ES-I3 (cell line): Measurements from ENCODE around the gene AMOT.

Source experiments
- H3K36me3 ChIP-seq: 2 replicates; pipeline ENCODE4 v1.6.1; 2013; ENCODE audit warnings: mild to moderate bottlenecking, low read length, control low read depth, moderate library complexity; ENCODE audit not compliant: insufficient read depth
- H3K4me1 ChIP-seq: 2 replicates; pipeline ENCODE4 v1.6.1; 2013; ENCODE audit warnings: mild to moderate bottlenecking, control low read depth, low read length; ENCODE audit not compliant: insufficient read depth
- H3K9ac ChIP-seq: 2 replicates; pipeline ENCODE4 v1.6.1; 2013; ENCODE audit warnings: low read depth, mild to moderate bottlenecking, low read length, moderate library complexity
- H3K9me3 ChIP-seq: 2 replicates; pipeline ENCODE4 v1.6.1; 2013; ENCODE audit warnings: mild to moderate bottlenecking, low read length, moderate library complexity; ENCODE audit not compliant: control insufficient read depth, insufficient read depth

AMOT gene

DNA sequence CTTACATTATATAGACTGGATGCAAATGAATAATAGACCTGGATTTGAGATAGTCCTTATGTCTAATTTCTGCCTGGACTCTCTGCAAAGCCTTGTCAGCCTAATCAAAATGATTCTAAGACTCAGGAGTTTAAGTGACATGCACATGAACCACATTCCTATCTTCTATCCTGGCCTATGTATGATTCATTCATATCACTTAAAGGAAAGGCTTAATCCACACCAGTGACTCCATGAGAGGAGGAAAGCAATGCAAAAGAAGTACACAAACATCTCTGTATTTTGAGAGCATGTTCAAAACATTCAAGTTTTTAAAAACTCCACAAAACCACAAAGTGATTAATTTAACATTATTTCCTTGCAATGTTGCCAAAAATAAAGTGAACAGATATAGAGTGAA, 14.6 kb downstream of the AMOT start:
- Histone ChIP-seq H3K36me3 (no peaks in the 10 kb centered on the region), H3K9ac (no peak overlapping the region), H3K4me1 (no peaks in the 10 kb centered on the region), H3K9me3 (no peaks in the 10 kb centered on the region)

DNA sequence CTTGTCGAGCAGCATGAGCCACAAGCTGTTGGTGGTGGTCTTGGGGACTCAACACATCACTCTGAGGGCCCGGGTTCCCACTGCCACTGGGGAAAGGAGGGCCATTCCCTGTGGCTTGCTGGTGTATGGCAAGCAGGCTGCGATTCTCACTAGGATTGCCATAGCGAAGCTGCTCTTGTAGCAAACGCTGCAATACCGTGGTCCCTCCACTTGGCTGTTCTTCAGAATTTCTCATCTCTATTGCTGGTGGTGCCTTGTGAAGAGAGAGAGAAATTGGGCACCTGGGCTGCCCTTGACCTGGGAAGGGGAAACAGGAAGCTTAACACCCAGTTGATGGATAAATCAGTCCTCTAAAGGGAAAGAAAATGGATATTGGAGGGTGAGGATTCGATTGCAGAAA, 17.7 kb downstream of the AMOT start:
- Histone ChIP-seq H3K9ac (no peak overlapping the region), H3K4me1 (peaks cover 17% of the 10 kb centered on the region), H3K9me3 (no peaks in the 10 kb centered on the region), H3K36me3 (no peaks in the 10 kb centered on the region)

DNA sequence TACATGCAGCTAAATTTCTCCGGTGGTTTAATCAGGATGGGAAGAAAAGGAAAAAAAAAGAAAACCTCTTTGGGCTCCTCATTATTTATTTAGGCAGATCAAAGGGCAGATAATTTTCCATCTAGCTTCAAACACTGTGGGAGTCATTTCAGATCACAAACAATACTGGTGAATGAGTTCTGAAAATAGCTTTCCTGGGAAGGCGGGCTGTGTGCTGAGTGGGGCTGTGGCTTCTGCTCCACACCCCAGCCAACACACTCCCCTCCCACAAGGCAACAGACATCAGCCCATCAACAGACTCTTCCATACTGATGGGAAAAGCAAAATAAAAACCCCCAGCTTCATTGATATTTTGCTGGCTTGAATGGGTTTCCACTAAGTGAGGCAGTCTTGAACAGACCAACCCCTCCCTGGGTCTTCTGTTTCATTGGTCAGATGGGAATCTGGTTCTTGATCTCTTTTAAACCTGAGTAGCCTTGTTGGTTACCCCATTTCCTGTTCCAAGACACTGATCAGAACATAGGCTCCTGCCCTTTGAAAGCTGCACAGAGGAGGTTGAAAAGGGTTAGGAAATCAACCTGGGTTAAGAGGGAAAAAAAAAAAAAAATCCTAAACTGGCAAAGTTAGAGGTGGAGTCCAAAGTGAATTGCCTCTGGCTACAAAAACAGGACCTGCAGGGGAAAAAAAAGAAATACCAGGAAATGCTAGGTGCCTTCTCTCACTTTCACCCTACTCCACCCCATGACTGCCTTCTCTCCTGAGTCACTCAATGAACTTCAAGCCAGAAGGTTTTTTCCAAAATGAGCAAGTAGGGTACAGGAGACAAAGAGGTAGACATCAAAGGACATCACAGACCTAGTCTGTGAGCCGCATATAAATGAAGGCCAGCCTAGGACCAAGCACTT, 20.0 kb downstream of the AMOT start:
- Histone ChIP-seq H3K9me3 (no peaks in the 10 kb centered on the region), H3K4me1 (peaks cover 17% of the 10 kb centered on the region), H3K9ac (no peak overlapping the region), H3K36me3 (no peaks in the 10 kb centered on the region)

DNA sequence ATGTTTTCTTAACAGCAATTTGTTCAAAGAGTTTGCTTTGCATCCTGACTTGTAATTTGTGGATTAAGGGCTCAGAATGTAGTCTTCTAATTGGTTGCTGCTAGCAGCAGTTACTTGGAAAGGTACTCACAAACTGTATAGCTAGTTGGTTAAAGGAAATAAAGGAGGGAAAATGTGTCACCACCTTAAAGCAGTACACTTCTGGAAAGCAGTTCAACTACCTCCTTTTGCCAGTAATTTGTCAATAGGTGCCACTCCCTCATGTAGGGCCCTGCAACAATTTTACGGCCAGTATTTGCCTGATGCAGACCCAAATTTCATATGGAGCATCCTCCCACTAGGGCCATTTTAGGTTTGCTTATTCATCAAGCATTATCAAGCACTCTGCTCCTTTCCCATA, 20.8 kb downstream of the AMOT start:
- H3K9ac ChIP-seq: no peak overlapping the region
- H3K9me3 ChIP-seq: no peaks in the 10 kb centered on the region
- no peaks in the 10 kb centered on the region for H3K36me3 ChIP-seq
- H3K4me1 ChIP-seq: peaks cover 17% of the 10 kb centered on the region

DNA sequence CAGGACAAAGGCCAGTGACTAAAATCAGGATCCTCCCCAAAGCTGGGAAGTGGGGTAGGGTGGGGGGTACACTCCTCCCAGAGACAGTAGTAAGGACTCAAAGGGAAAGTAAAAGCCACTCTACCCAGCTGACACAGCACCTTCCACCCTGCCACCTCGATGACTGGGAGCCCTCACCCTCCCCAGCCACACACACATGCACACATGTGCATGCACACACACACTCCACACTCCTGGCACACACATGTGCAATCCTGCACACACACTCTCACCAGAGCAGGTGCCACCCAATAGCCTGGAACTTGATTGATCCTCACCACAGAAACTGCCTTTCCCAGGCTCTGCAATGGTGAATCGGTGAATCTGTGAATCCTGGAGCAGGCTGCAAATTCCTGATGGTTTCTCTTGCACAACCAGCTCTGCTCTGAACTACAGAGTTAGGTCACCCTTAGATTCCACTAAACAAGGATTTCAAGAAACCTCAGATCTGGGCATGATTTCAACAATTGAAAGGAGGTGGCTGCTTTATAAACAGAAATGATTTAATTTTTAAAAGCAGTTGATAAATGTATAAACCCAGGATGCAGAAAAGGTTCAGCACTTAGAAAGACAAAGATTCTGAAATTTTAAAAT, 21.5 kb downstream of the AMOT start:
- Histone ChIP-seq H3K9ac (no peak overlapping the region), H3K36me3 (no peaks in the 10 kb centered on the region), H3K4me1 (peaks cover 17% of the 10 kb centered on the region), H3K9me3 (no peaks in the 10 kb centered on the region)

DNA sequence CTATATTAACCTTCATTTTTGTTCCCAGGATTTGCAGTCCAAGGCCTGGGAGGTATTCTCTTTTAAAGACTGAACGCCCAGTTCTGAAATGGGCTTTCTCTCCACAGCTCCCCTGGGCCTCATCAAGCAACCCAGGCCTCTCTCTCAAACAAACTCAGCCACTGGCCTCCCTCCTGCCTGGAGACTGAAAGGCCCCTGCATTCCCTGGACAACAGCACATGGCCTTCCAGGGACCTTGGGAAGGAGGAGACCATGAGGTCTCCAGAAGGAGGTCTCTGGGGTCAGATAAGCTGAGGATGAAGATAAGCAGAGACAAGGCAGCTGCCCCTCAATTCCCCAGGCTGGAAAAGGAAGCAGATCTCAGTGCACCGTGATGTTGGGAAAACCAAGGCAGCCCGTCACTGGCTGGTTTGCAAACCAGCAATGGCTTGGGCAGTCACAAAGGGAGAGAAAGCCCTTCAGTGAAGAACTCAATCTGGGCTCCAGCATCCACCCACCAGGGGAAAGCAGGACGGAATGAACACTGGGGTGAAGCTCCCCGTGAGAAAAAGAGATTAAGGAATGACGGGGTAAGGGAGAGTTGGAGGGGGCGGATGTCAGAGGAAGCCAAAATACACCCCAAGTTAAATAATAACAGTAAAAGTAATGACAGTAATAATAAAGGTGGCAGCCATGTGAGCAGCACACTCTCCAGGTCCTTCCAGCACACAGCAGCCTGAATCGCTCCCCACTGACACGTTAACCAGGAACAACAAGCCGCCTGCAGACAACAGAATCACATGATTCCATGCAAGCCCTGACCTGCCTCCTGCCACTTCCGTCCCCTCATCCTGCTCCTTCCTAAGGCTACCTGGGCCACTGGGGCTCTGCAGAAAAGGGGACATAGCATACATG, 22.3 kb downstream of the AMOT start:
- H3K9ac ChIP-seq: no peak overlapping the region
- H3K4me1 ChIP-seq: peaks cover 17% of the 10 kb centered on the region
- no peaks in the 10 kb centered on the region for H3K9me3 ChIP-seq
- no peaks in the 10 kb centered on the region for H3K36me3 ChIP-seq

- Histone ChIP-seq H3K9me3 (no peaks in the 10 kb centered on the region), H3K9ac (no peak overlapping the region), H3K36me3 (no peaks in the 10 kb centered on the region), H3K4me1 (peaks cover 17% of the 10 kb centered on the region)
These were observed 23.7 kb downstream of the AMOT start for GRCh38 chrX:112816908-112817307.

DNA sequence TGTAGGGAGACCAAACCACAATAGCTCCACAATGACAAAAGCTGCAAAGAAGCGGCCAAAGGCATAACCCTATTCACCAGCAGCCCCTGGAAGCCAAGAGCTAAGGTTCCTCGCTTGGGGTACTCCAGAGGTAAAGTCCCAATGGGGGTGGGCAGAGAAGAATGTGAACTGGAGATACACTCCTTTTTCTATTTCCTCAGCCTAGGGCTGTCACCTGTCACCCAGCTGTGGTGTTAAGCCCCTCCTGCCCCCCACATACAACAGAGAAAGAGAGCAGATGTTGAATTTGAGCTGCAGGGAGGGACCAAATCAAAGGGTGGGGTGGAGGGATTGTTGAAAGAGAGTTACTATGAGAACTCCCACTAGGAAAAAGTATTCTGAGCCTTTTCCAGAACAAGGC, 26.1 kb downstream of the AMOT start:
- Histone ChIP-seq H3K9me3 (no peaks in the 10 kb centered on the region), H3K4me1 (peaks cover 15% of the 10 kb centered on the region), H3K9ac (no peak overlapping the region), H3K36me3 (no peaks in the 10 kb centered on the region)

- H3K9me3 ChIP-seq: no peaks in the 10 kb centered on the region
- H3K4me1 ChIP-seq: peaks cover 14% of the 10 kb centered on the region; the same call in 1 of the 2 replicates
- H3K9ac ChIP-seq: no peak overlapping the region
- no peaks in the 10 kb centered on the region for H3K36me3 ChIP-seq
These were observed 27.9 kb downstream of the AMOT start for GRCh38 chrX:112812741-112813140.

DNA sequence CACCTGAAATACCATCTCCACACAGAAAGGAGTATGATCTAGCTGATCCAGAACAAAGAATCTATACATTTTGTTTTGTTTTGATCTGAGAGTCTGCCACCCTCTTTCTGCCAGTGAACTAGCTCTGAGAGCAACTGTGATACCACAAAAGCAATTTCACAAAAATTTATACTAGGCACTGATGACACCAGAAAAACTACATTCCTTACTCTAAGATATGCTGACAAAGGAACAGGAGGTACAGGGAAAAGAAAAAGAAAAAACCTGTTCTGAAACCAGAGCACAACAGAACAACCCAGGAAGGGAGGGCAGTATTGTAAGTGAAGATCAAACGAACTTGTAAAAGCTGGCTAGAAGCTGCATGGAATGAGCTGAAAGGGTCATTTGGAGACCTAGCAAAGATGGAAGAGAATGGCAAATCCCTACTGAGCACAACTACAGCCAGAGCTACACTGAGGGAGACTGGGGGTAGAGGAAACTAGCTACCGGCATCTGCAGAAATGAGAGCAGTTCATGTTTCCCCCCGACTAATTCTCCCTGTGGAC, 31.9 kb downstream of the AMOT start:
- no peak overlapping the region for H3K9ac ChIP-seq
- no peaks in the 10 kb centered on the region for H3K9me3 ChIP-seq
- peaks cover 23% of the 10 kb centered on the region; the same call in 1 of the 2 replicates for H3K4me1 ChIP-seq
- no peaks in the 10 kb centered on the region for H3K36me3 ChIP-seq

DNA sequence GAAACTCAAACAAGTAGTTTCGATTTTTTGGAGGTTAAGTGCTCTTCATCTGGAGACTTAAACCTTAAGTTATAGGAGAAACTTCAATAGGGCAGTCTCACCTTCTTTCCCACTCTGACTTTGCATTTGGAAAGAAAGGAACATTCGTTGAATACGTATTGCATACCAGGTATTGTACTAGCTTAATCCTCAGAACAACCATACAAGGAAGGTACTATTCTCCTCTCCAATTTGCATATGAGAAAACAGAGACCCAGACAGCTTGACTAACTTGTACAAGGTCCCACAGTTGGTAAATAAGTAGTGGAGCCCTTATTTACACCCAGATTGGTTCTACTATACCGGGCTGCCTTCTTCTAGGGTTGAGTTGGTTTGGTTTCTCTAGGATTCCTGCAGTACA, 32.6 kb downstream of the AMOT start:
- H3K4me1 ChIP-seq: peaks cover 23% of the 10 kb centered on the region; the same call in 1 of the 2 replicates

GRCh38 chrX:112803060-112803459, 37.6 kb downstream of the AMOT start:
- no peaks in the 10 kb centered on the region for H3K36me3 ChIP-seq
- H3K9ac ChIP-seq: no peak overlapping the region
- H3K4me1 ChIP-seq: peaks cover 22% of the 10 kb centered on the region
- no peaks in the 10 kb centered on the region for H3K9me3 ChIP-seq

More for the DNA sequence above, 32.6 kb downstream of the AMOT start:
- Histone ChIP-seq H3K9me3 (no peaks in the 10 kb centered on the region), H3K36me3 (no peaks in the 10 kb centered on the region), H3K9ac (no peak overlapping the region)

DNA sequence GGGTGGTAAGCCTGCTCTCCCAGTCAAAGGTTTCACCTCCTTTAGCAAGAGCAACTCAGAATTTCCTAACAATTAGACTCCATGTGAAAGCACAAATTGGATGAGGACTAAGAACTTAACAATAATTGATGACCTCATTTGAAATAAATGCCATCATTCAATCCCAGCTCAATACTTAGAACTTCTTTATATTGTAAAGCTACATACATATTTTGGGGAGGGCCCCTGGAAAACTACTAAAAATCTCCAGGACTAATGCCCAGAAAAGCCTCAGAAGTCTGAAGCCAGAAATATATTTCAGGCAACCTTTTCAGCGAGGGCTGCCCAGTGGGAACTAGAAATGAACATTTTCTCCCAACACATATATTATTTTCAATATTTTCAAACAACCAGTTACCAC, 38.1 kb downstream of the AMOT start:
- Histone ChIP-seq H3K36me3 (no peaks in the 10 kb centered on the region), H3K4me1 (peaks cover 17% of the 10 kb centered on the region), H3K9ac (no peak overlapping the region), H3K9me3 (no peaks in the 10 kb centered on the region)
